NCI-H460 (cell line): Measurements from ENCODE around the gene PLA2G12A. TPM values are rescaled to one million over a fixed set of nuclear protein-coding genes. Genes with fewer than 3 reads are reported as not detected.

ENCODE experiments used
- DNase-seq: peaks from one replicate; pipeline ENCODE4 v3.0.0-alpha.2; 2016; ENCODE audit warnings: low read depth; ENCODE audit errors: extremely low read depth
- total RNA-seq: library from RNA; depleted of rRNA; stranded (reverse); fragments of >200 nt; shearing (Covaris generic); gene quantifications from 2 replicates; pipeline ENCODE4 v1.2.3, GENCODE V29; 2014

Gene PLA2G12A
- total RNA-seq, 1 experiment from 2014 or later = 12.9 TPM

DNA sequence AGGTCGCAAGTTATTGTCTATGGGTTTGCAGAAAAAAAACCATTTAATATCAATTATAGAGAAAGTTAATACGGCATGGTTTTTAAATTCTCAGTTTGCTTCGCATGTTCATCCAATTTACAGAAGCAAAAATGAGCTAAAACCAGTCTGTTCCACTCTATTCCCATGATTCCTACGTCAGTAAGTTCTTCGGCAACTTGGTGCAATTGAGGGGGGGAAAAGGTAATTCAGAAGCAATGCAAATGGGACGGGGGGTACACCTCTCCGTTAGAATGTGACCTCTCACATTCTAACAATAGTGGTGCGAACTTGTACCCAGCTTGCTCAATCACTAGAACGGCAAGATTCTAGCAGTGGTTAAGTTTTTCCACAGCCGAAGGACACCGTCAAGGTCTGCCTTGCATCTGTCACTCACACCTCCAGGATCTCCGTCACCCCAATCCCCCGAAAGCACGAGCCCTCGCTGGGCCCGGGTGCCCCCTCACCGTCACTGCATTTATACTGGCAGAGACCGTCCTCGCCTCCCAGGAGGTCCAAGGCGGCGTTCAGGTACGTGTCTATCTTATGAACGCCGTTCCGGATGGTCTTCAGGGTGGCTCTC is 653 bp downstream of the PLA2G12A start:
- peak; percentile 9 for DNase-seq

DNA sequence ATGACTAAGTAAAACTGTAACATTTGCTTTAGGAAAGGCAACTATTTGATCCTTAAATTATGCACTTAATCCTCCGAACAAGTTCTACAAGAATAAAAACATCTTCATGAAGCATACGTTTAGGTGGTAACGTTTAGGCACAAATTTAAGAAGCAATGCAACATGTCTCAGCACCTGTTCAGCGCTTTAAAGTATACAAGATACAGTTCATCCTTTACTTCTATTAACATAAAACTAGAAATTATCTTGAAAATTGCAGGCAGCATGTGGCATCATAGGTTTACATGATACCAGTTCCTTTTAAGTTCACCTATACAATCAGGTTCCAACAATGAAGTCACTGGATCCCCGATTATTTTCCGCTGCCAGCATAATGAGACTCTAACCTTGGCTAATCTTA is 1.5 kb downstream of the PLA2G12A start:
- DNase-seq = no peak

- no peak for DNase-seq
These were observed 6.8 kb downstream of the PLA2G12A start for GRCh38 chr4:109723110-109723509.

GRCh38 chr4:109722357-109722756 is 7.5 kb downstream of the PLA2G12A start:
- DNase-seq = no peak

GRCh38 chr4:109721033-109721432 is 8.8 kb downstream of the PLA2G12A start:
- DNase-seq = no peak

GRCh38 chr4:109719604-109720003 is 10.3 kb downstream of the PLA2G12A start:
- no peak for DNase-seq

DNA sequence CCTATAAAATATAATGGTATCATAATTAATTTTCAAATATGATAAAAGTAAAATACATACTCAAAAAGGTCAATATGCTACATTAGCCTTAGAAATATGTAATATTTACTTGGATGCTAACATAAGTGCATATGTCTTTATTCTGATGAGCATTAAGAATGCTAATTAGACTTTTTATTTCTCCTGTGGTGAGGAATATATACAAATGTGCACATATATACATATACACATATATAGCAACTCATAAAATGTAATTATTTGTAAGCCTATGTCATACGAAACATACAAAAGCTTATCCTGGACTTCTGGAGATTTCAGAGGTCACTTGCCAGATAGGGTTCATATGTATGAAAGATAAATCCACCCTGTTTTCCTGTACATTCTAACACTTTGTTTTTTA is 11.1 kb downstream of the PLA2G12A start:
- no peak for DNase-seq

DNA sequence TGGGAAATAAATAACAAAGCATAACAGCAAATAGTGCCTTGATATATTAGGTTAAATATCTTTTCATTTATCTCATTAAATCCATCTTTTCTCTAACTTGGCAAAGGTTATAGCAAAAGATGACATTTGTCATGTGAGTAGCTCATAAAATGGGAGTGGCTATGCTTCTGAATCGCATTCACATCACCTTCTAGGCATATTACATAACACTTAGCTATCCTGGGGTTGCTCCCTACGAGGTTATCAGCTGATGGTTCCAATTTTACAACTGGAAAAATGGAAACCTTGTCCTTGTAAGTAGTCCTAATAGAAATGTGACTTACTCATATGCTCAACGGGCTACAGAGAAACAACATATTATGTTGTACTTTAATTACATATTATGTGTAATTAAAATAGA is 16.4 kb downstream of the PLA2G12A start:
- no peak for DNase-seq

DNA sequence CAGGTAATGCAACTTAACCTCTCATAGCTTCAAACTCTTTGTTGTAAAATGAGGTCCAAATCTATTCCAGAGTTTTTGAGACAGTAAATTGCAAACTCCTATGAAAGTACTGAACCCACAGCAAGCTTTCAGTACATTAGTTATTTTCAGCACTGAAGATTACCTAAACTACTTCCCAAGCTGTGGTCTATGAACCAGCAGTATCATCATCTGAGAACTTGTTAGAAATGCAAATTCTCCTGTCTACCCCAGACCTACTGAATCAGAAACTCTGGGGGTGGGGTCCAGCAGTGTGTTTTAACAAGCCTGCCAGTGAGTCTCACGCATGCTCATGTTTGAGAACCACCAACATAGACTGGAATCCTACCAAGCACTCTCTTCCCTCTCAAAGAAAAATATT is 20.9 kb downstream of the PLA2G12A start:
- DNase-seq = no peak

GRCh38 chr4:109708435-109708834 is 21.4 kb downstream of the PLA2G12A start:
- no peak for DNase-seq

- DNase-seq = no peak
These were observed 26.1 kb downstream of the PLA2G12A start for GRCh38 chr4:109703664-109704361.

DNA sequence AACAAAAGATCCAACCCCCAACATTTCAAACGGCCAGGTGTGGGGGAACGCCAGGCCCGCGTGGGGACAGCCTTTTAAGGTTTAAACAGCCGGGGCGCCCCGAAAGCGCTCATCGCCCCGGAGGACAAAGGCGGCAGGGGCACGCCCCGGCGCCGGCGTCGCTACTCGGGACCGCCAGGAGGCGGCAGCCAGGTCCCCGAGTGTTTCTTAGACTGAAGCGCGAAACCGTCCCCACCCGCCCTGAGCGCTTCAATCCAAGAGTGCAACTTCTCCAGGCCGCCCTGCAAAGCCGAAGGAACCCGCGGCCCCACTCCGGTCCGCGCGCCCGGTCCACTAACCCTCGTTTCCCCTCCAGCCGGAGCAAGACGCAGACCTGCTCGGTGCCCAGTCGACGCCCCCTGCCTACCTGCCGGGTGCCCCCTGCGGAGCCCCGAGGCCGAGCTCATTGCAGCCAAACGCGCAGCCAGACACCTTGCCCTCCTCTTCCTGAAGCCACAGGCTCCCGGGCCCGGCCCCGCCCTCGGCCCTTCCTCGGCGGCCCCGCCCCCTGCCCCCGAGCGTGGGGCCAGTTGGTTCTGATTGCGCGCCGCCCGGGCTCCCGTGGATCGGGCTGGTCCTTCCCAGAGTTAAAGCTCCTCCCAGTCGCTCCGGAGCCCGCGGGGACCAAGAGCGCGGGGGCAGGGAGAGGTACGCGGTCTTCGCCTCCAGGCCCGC is 26.8 kb downstream of the PLA2G12A start, which contains the start of gene CASP6:
CASP6 (minus strand) TSS at position 496 of the 714 bp plus-strand sequence; CDS start at position 446, 50 bp downstream.
- DNase-seq = peak; percentile 54

DNA sequence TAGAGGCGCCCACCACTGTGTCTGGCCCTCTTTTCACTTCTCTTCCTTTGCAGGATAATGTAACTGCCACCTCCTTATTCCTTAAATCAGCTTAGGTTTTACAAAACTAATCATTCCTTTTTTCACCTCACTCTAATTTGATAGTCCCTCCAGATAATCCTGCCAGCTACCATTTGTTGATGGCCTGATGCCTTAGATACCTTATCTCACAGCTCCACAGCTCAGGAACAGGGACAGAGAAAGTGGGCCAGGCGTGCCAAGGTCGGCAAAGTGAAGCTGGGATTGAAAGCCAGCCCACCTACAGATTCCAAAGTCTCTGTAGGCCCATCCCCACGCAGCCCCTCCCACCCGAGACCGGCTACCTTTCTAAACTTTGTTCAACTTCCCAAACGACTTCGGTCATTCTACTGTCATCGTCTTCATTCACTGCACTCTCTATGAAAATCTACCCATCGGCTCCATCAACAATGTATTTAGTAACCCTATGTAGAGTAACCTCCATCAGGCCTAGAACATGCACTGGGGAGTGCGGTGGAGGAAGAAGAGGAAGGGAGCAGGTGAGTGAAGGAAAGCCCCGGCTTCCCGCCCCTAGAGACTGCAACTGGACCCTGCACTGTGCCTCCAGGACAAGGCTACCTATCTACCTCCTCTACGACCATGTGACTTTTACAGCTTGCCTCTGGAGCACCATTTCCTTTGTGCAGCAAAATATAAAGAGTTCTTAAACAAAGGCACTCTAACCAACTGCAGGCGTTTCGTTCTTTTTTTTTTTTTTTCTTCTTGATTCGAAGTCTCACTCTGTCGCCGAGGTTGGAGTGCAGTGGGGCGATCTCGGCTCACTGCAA is 28.1 kb downstream of the PLA2G12A start:
- no peak for DNase-seq

DNA sequence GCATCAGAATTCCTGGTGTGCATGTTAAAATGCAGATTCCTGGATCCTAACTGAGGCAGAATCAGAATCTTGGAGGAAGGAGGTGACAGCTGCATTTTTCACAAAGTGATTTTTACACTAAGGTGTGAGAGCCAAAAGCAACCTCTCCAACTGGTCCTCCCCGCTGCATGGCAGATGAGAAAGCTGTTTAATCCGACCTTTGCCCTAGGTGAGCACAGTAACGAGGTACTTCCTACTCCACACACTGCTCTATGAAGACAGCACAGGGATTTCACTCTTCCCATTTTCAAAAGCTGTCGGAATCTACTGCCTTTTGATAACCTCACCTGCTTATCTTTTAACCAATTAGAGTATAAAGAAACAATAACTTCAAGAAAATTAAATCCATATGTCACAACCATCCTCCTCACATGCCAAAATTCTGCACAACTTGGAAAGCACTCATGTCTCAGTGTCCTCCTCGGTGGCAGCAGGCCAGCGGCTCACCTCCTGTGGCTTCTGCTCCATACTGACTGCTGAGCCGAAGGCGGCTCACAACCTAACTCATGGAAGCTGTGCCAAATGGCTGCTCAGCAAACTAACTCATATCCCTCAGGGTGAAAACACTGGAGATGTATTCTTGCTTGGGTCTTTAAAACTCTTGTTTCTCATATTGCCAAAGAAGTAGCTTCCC is 30.2 kb downstream of the PLA2G12A start:
- no peak for DNase-seq

DNA sequence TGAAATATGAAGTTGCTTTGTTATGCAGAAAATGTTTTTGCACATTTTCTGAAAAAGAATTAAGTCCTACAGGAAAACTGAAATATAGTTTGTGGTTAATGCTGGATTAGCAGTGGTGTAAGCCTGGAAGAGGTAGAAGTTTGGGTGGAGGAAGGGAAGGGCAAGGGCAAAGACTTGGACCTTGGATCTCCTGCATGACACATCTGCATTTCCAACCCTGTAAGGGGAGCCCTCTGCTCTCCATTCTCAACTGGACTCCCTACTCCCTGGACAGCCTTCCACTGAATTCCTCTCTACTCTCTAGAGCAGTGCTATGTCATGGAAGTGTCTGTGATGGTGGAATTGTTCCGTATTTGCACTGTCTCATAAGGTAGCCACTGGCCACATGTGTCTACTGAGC is 31.2 kb downstream of the PLA2G12A start:
- no peak for DNase-seq

- DNase-seq = no peak
These were observed 38.4 kb downstream of the PLA2G12A start for GRCh38 chr4:109691411-109691920.

- no peak for DNase-seq
These were observed 39.0 kb downstream of the PLA2G12A start for GRCh38 chr4:109690690-109691410.

GRCh38 chr4:109684727-109685126 is 45.1 kb downstream of the PLA2G12A start:
- no peak for DNase-seq

DNA sequence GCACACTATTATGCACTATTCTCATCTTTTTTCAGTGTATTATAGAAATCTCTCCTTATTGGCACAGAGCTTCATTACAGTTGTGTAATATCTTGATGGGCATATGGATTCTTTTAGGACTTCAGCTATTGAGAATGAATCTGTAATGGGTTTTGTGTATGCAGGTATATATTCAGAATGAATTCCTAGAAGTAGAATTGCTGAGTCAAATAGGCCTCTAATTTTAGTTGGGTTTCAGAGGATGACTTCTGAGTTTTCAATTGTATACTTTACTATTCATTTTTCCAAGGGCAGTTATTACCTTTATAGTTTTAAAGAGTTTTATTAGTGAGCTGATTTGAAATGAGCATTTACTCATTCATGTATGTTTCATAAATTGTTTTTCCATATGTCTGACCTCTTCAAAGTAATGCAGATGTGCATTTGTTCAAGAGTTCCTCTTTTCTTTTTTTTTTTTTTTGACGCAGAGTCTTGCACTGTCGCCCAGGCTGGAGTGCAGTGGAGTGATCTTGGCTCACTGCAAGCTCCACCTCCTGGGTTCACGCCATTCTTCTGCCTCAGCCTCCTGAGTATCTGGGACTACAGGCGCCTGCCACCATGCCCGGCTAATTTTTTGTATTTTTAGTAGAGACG is 46.1 kb downstream of the PLA2G12A start:
- DNase-seq = no peak
